ENCODE data around the gene DRD2.

DRD2 gene

GRCh38 chr11:113506893-113507292 is 31.7 kb upstream of the DRD2 start:
- Histone ChIP-seq H3K79me2 (ENCODE audit: insufficient read depth, low read depth) (no peaks in the 10 kb centered on the region), H3K4me3 (IDR thresholded peaks at IDR 0.05; ENCODE audit: insufficient read depth, low read depth, low read length) (no peak overlapping the region), H3K27me3 (ENCODE audit: insufficient read depth, low read depth) (no peaks in the 10 kb centered on the region), H3K4me2 (no peak overlapping the region), H4K20me1 (ENCODE audit: insufficient read depth) (no peaks in the 10 kb centered on the region), H3K27ac (no peak overlapping the region), H3K9ac (no peak overlapping the region), H3K4me1 (ENCODE audit: low read depth, poor library complexity, severe bottlenecking) (no peaks in the 10 kb centered on the region), H2AFZ (ENCODE audit: low read depth) (no peak overlapping the region), H3K36me3 (ENCODE audit: insufficient read depth) (no peaks in the 10 kb centered on the region)
- no peak for TF ChIP-seq CTCF (conservative IDR thresholded peaks at IDR 0.05; ENCODE audit: low read depth, low read length)

- H3K4me2 ChIP-seq = no peak overlapping the region
- H3K4me1 ChIP-seq (ENCODE audit: low read depth, poor library complexity, severe bottlenecking) = no peaks in the 10 kb centered on the region
- no peaks in the 10 kb centered on the region for H3K79me2 ChIP-seq (ENCODE audit: insufficient read depth, low read depth)
- H3K4me3 ChIP-seq (IDR thresholded peaks at IDR 0.05; ENCODE audit: insufficient read depth, low read depth, low read length) = no peak overlapping the region
- no peak overlapping the region for H2AFZ ChIP-seq (ENCODE audit: low read depth)
- H3K36me3 ChIP-seq (ENCODE audit: insufficient read depth) = no peaks in the 10 kb centered on the region
- H3K27ac ChIP-seq = no peak overlapping the region
- H3K27me3 ChIP-seq (ENCODE audit: insufficient read depth, low read depth) = no peaks in the 10 kb centered on the region
- no peak for TF ChIP-seq CTCF (conservative IDR thresholded peaks at IDR 0.05; ENCODE audit: low read depth, low read length)
- H3K9ac ChIP-seq = no peak overlapping the region
- H4K20me1 ChIP-seq (ENCODE audit: insufficient read depth) = no peaks in the 10 kb centered on the region
Observed at GRCh38 chr11:113506461-113506860, 31.3 kb upstream of the DRD2 start.

- TF ChIP-seq CTCF (conservative IDR thresholded peaks at IDR 0.05; ENCODE audit: low read depth, low read length) = no peak
- Histone ChIP-seq H3K36me3 (ENCODE audit: insufficient read depth) (no peaks in the 10 kb centered on the region), H3K4me3 (IDR thresholded peaks at IDR 0.05; ENCODE audit: insufficient read depth, low read depth, low read length) (no peak overlapping the region), H3K4me2 (no peak overlapping the region), H3K27me3 (ENCODE audit: insufficient read depth, low read depth) (no peaks in the 10 kb centered on the region), H3K79me2 (ENCODE audit: insufficient read depth, low read depth) (no peaks in the 10 kb centered on the region), H3K9ac (no peak overlapping the region), H2AFZ (ENCODE audit: low read depth) (no peak overlapping the region), H4K20me1 (ENCODE audit: insufficient read depth) (no peaks in the 10 kb centered on the region), H3K4me1 (ENCODE audit: low read depth, poor library complexity, severe bottlenecking) (no peaks in the 10 kb centered on the region), H3K27ac (no peak overlapping the region)
Observed at GRCh38 chr11:113505541-113506375, 30.6 kb upstream of the DRD2 start.

GRCh38 chr11:113505046-113505445 is 29.8 kb upstream of the DRD2 start:
- H3K27ac ChIP-seq = no peak overlapping the region
- no peaks in the 10 kb centered on the region for H3K79me2 ChIP-seq (ENCODE audit: insufficient read depth, low read depth)
- H4K20me1 ChIP-seq (ENCODE audit: insufficient read depth) = no peaks in the 10 kb centered on the region
- no peak overlapping the region for H3K9ac ChIP-seq
- H3K27me3 ChIP-seq (ENCODE audit: insufficient read depth, low read depth) = no peaks in the 10 kb centered on the region
- no peak overlapping the region for H3K4me3 ChIP-seq (IDR thresholded peaks at IDR 0.05; ENCODE audit: insufficient read depth, low read depth, low read length)
- H3K4me2 ChIP-seq = no peak overlapping the region
- no peak overlapping the region for H2AFZ ChIP-seq (ENCODE audit: low read depth)
- H3K4me1 ChIP-seq (ENCODE audit: low read depth, poor library complexity, severe bottlenecking) = no peaks in the 10 kb centered on the region
- no peak for TF ChIP-seq CTCF (conservative IDR thresholded peaks at IDR 0.05; ENCODE audit: low read depth, low read length)
- no peaks in the 10 kb centered on the region for H3K36me3 ChIP-seq (ENCODE audit: insufficient read depth)

Measured in KMS-11 (cell line).